Activated CD8-positive, alpha-beta memory T cell treated with anti-CD3 and anti-CD28 coated beads for 24 hours (primary cell): ENCODE measurements around the gene SUGCT.

Source experiments
- DNase-seq: peaks from one replicate; pipeline ENCODE4 v3.0.0-alpha.2; 2020

SUGCT gene

GRCh38 chr7:40489844-40490602, 355.2 kb downstream of the SUGCT start:
- no peak for DNase-seq

- no peak for DNase-seq
Measured at GRCh38 chr7:40490603-40490924, 355.8 kb downstream of the SUGCT start.

- no peak for DNase-seq
Measured at GRCh38 chr7:40492946-40493345, 358.1 kb downstream of the SUGCT start.

GRCh38 chr7:40493609-40494051, 358.8 kb downstream of the SUGCT start:
- no peak for DNase-seq

DNA sequence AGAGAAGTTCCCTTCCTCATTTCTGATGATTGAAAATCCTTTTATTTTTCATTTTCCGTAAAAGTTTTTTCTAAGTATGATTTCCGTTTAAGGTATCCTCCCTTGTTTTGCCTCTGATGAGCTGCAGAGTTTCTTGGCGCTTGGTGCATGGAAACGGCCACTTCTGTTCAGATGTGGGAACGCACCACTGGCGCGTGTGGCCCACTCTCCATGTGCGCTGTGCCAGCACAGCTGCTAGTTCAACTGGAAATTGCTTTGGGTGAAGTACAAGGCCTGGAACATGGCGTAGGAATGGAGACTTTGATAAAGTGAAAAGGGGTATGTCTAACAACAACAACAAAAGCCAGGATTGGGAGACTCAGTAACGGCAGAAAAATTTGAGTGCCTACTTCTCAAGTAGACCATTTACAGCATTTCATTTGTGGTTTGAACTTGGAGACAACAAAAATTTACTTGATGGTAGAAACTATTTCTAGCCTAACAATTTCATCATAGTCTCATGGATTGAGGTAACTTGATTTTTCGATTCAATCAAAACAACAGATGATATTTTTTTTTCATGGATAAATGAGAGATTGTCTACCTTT, 364.2 kb downstream of the SUGCT start:
- DNase-seq: no peak

DNA sequence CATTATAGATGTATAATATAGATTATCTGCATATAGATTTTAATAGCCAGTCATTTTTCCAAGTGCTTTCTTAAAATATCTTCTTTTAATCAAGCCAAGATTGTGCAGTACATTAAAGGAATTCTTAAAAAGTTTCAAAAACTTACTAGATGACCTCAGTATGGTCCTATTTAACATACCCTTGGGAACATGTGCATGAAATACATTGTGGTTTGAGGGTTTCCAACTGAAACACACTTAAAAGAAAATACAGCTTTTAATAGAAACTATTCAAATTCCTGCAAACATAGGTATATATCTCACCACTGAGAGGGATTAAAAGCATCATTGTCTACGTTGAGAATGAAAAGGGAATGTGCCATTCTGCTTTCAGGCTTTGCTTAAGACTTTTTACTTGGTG, 364.9 kb downstream of the SUGCT start:
- DNase-seq: no peak

GRCh38 chr7:40500219-40500618, 365.4 kb downstream of the SUGCT start:
- DNase-seq: no peak

- no peak for DNase-seq
Measured at GRCh38 chr7:40502359-40502758, 367.6 kb downstream of the SUGCT start.

DNA sequence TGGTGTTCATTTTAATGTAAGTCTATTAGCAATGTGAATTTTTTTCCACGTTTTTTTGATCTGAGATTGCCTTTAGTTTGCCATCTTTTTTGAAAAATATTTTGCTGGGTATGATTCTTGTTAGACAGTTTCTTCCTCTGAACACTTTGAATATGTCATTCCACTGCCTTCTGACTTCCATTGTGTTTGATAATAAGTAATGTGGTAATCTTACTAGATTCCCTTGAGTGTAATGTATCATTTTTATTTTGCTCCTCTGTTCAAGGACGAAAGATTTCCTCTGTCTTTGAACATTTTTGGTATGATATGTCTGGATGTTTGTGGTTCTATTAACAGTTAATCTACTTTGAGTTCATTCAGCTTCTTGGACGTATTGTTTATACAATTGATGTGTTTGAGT, 371.4 kb downstream of the SUGCT start:
- DNase-seq: no peak

DNA sequence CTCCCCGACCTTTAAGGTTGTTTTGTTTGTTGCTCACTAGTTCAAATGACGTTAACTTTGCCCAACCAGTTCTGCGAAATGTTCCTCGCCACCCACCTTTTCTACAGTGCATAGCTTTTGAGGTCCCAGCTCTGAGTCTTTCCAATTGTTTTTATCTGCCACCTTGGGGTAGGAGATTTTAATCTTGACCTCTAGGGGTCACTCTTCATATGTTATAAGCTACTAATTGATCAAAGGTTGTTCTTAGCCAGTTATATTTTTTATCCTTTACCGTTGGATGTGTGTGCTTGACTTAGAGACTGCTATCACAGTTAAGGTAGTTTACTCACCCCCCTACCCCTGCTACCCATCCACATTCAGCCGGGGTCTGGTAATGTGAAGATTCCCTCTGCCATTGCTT, 372.4 kb downstream of the SUGCT start:
- no peak for DNase-seq

DNA sequence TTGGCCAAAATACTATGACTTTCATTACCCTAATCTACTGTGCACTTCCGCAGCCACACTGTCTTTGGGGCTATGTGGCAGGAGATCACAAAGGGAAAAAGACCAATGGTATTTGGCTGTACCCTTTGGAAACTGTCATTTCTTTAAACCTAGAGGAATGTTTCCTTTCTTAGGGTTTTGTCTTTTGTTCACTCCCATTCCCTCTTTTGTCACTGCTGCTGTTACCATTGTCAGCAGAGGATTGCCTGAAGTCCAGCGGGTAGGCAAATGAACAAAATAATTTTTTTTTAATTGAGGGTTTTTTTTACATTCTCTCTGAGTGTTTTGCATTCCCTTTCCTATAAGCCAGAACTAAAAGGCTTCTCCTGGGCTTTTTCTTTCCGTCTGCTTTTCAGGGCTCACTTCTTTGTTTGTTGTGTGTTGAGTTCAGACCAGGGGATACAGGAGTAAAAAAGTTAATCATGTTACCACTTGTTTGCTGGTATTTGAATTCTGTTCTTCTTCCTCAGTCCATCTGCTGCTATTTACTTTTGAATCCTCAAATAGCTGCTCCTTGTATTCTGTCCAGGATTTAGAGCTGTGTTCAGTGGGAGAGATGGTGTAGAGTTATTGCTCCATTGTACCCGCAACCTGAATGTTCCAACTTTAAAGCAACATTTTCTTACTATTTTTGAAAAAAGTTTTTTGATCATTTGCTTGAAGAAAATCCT, 374.6 kb downstream of the SUGCT start:
- DNase-seq: no peak

- DNase-seq: no peak
Measured at GRCh38 chr7:40516376-40516775, 381.6 kb downstream of the SUGCT start.

- no peak for DNase-seq
Measured at GRCh38 chr7:40519009-40519408, 384.2 kb downstream of the SUGCT start.

GRCh38 chr7:40520986-40521738, 386.4 kb downstream of the SUGCT start:
- DNase-seq: no peak

DNA sequence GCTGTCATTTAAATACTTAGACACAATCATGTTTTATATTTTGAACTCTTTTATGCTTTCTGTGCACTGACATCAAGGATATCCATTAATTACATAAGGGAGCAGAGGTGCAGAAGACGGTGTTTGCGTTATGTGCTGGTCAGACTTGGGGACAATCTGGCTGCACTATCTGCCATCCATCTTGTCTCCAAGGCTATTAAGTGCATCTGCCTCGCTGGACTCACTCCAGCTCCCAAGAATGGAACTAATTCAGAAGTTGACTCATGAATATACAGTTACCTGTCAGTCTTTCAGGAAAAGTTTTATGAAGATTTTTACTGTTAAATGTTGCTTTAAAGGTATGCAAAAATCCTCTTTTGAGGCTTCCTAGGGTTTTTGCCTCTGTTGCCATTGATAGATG, 391.0 kb downstream of the SUGCT start:
- no peak for DNase-seq

DNA sequence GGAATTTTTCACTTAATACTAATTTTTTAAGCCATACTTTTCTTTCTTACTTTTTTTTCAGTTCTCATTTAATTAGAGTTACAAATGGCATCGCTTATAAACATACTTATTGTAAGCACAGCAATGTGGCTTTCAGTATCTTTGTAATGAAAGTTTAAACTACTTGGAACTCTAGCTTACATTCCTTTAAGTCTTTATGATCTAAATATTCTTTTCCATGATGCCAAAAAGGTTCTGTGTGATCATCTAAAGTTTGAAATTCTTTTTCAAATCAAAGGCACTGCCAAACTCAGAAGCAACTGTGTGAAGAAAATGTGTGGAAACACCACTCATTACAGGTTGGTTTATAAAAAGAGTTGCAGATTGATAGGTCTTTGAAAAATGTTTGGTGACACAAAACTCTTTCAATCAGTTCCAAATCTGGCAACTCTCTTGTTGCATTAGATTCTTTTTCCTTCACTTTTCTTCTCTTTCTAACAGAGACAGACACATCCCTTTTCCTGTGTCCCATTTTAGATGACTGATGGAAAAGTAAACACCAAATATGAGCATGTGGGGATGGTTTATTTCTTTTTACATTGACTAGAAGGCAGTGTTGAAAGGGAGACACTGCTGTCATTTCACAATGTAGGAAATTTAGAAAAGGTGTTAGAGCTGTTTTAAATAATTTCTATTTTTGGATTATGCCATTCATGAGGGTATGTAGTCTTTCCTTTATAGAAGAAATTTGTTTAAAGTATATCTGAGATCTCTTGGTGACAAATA, 392.3 kb downstream of the SUGCT start:
- no peak for DNase-seq

DNA sequence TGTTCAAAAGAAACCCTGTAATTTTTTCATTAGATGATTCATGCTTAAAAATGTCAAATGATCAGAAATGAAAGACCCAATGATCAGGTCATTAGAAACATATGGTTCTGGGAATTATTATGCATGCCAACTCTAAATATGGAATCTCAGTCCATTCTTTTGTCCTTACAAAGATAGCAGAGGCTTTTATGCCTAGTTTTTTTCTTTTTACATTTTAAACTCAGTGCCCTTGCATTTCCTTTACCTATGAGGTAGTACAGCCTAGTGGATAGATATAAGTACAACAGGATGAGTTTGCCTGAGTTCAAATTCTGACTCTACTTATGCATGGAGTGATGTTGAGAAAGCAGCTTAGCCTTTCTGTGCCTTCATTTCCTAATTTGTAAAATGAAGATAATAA, 392.9 kb downstream of the SUGCT start:
- DNase-seq: no peak

- no peak for DNase-seq
Measured at GRCh38 chr7:40530292-40530691, 395.5 kb downstream of the SUGCT start.

- no peak for DNase-seq
Measured at GRCh38 chr7:40531956-40532355, 397.2 kb downstream of the SUGCT start.

DNA sequence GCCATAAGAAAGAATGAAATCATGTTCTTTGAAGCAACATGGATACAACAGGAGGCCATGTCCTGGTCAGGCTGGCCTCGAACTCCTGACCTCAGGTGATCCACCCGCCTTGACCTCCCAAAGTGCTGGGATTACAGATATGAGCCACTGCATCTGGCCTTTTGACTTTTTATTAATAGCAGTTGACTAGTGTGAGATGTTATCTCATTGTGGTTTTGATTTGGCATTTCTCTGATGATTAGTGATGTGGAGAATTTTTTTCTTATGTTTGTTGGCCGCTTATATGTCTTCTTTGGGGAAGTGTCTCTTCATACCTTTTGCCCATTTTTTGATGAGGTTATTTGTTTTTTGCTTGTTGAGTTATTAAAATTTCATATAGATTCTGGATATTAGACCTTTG, 400.9 kb downstream of the SUGCT start:
- DNase-seq: no peak

DNA sequence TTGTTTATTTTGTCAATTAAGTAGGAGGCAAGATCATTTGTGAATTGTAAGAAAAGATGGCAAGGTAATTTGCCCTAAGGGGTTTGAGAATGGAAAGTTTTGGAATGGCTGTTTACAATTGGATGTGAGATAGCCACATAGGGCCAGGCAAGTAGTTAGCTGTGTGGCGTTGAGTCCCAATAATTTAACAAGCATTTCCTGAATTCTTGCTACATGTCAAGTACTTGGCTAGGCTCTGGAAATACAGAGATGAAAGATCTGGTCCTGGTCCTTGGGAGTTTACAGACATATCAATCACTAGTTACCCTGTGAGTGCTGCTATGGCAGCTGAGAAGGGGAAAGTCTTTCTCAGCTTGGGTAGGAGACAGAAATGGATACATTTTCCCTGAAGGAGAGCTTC, 401.6 kb downstream of the SUGCT start:
- DNase-seq: no peak

- no peak for DNase-seq
Measured at GRCh38 chr7:40538281-40538680, 403.5 kb downstream of the SUGCT start.

DNA sequence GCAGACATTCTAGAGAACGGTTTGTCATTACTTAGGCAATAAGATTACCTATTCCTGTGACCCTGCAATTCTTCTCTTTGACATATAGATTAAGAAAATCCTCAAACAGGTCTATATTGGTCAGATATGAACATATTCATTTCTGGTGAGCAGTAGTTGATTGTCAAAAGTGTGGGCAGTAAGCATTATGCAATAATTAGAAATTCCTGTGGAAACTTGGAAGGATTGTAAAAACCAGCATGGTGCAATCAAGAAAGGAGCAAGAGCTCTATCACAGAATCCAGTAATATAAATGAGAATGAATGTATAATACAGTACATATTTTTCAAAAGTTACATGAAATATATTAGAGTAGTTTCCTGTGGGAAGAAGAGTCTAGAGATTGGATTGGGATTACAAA, 406.5 kb downstream of the SUGCT start:
- no peak for DNase-seq
